Stimulated activated CD8-positive, alpha-beta memory T cell treated with anti-CD3 and anti-CD28 coated beads, Interleukin-4, amount 100 ng/mL, for 24 hours (primary cell): ENCODE data around the gene FRMPD4.

Experiments used
- DNase-seq: peaks from one replicate; pipeline ENCODE4 v3.0.0-alpha.2; 2020; ENCODE audit warnings: low read depth

The FRMPD4 gene

GRCh38 chrX:12367254-12367653 is 229.0 kb downstream of the FRMPD4 start:
- no peak for DNase-seq

DNA sequence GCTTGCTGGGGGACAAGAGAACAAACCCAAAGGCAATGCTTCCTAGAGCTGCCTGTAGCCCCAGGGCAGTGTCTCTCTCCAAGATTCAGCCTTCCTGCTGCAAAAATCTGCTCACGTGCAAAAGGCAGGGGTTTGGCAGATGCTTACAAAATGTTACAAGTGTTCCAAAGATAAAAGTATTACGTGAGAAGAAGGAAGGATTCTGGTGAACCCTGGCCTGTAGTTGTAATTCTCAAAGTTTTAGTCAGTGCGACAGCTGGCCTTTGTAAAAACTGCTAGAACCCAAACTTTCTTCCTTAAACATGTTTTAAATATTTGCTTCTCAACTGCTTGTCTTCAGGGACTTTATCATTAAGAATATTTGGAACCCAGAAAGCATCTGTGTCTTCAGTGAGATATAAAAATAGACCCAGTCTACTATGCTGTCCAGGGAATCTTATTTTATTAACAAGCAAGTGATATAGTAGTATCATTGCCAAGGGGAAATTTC is 232.3 kb downstream of the FRMPD4 start:
- no peak for DNase-seq

DNA sequence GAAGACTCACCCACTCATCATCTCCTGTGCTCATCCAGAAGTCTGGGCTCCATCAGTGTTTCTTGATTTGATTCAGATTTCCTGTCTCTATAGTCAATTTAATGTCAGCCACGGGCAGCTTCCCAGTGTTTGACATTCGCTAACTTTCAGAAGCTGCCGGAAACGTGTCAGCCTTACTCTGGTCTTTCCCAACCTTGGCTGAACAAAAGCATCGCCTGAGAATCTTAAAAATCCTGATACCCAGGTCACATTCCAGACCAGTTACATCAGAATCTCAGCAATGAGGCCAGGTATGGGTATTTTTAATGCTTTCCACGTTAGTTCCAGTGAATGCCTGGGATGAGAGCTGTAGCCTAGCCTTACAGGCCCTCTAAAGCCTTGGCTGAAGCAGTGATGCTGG is 233.8 kb downstream of the FRMPD4 start:
- no peak for DNase-seq

DNA sequence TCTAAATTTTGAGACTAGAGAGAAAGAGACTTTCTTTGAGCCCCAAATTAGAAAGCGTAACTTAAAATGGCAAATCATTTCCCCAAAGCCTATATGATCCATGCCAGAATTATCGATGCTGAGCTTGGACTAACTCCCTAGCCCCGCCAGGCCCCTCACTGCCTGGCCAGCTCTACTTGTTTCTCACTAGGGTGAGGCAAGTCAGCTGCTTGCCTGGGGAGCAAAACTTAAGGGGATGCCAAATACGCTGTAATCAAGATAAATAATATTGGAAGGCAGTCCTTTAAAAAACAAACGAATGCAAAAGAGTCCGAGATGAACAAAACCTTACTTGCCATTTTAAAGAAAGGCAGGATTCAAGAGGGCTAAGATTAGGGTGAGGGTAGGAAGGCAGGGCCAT is 236.0 kb downstream of the FRMPD4 start:
- DNase-seq = no peak

DNA sequence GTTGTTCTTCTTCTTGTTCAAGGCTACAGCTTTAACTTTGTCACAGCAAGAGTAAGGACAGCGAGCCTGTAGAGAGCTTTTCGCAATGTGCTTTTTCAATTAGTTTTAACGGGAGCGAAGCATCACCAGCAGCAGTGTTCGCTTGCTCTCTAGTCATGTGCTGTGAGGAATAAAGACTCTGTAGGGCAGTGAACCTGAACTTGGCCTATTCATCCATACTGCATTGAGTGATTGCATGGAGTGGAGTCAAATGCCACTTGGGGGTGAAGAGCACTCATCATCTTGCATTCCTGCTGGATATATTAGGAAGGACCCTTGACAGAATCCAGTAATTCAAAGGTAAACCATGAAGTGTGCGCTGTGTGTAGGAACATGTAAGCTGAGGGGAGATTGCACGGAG is 240.0 kb downstream of the FRMPD4 start:
- no peak for DNase-seq

GRCh38 chrX:12378706-12379105 is 240.4 kb downstream of the FRMPD4 start:
- no peak for DNase-seq

DNA sequence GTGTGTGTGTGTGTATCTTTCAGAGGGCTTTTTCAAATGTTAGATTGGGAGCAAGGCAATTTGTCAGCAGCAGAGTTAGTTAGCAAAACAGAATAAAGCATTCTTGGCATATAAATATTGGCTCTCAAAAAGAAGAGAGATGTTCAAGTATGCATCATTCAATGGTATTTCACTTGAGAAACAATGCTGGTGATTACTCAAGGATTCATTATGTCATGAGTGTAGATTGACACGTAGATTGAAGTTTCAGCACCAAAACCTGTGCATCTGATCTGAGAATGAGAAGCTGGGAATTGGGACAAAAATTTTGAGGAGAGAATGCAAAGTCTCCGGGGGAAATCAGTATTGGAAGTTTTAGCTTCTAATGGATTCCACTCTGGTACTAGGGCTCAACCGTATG is 241.4 kb downstream of the FRMPD4 start:
- no peak for DNase-seq

DNA sequence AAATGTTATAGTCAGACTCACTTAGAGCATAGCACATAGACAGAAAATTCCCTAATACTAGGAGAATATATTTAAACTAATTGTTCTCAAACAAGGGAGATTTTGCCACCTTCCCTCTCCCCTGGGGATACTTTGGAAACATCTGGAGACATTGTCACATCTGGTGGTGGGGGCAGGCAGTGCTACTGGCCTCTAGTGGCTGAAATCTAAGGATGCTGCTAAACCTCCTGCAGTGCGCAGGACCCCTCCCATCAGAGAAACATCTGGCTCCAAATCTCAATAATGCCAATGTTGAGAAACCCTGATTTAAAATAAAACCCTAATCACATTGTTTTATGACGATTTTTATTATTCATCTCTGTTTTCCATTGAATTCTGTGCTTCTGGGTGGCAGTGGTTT is 244.9 kb downstream of the FRMPD4 start:
- no peak for DNase-seq

- no peak for DNase-seq
These were observed 252.0 kb downstream of the FRMPD4 start for GRCh38 chrX:12390301-12390700.

DNA sequence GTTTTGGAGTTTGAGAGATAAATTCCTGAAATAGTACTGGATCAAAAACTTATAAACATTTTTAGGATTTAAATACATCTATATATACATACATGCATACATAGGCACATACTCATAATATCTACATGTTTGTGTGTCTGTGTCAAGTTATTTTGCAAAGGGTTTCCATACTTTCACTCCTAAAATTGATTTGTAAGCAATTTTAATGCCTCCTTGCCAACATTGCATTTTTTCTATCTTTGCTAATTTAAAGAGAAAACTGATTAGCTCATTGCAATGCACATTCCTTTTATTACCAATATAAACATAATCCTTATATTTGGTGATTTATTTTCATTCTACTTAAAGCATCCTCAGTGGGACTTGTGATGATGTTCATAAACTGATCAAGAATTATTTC is 258.3 kb downstream of the FRMPD4 start:
- no peak for DNase-seq

DNA sequence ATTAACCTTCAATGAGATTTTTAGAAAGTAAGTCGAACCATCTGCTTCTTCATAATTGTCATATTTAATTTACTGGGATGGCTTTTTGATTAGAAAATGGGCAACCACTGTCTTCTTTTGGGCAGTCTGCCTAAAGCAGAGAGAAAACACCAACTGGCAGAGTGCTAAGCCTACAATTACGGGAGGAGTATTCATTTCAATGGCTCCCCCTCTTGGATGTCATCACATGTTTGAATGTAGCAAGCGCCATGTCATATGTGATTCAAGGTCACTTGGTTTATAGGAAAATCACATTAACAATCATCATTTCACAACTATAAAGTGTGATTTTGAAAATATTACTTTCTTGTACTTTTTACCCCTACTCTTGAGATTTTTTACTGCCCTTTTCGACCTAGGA is 261.9 kb downstream of the FRMPD4 start:
- DNase-seq = no peak

GRCh38 chrX:12401252-12401651 is 263.0 kb downstream of the FRMPD4 start:
- no peak for DNase-seq

DNA sequence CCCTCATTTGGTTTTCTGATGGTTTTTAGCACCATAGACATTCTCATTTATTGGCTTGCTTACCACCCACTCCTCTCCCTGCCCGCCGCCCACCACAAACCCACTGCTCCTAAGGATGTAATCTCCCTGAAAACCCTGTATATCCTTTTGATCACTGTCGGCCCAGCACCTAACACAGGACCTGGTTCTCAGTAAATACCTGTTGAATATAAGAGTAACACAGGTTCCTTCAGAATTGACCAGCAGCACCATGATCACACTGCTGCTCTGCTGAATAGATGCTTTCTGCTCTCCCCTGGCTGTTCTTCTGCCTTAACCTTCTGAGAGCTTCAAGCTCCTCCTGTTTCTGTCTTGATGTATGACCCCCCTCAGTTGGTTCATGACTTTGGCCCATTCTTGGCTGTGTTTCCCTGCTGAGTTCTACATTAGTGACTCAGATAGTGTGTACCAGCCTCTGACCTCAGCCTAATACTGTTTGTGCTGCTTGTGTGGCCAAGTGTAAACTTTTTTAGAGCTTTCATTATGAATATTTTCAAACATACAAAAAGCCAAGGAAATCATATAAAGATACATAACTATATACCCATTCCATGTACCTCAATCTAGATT is 265.3 kb downstream of the FRMPD4 start:
- no peak for DNase-seq

DNA sequence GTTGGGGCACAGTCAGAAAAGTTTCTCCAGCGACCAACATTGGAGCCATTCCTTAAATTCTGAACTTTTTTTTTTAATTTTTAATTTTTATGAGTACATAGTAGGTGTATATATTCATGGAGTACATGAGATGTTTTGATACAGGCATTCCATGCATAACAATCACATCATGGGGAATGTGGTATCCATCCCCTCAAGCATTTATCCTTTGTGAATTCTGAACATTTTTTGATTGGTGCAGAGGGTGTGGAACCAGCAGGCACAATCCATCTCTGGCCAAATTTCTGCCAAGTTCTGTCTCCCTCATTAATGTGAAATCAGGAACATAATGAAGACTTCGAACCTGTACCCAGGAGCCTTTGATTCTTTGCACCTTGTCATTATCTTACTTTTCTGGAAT is 267.0 kb downstream of the FRMPD4 start:
- DNase-seq = no peak

DNA sequence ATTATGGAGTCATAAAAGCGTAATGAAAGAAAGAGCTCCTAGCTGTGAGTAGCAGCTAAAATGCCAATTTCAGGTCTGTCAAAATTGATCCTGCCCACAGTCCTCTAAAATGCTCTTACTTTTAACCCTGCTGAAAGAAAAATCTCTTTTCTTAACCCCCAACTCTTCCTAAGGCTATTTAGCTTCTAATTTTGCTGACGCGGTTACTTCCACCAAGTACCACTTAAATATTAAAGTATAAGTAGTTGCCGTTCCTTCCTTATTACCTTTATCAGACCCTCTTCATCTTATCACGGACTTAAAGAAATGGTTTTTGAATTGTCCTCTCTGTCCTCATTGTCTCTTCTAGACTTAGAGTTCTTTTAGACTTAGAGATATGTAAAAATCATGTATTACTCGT is 272.2 kb downstream of the FRMPD4 start:
- DNase-seq = no peak

GRCh38 chrX:12411831-12412230 is 273.6 kb downstream of the FRMPD4 start:
- no peak for DNase-seq

DNA sequence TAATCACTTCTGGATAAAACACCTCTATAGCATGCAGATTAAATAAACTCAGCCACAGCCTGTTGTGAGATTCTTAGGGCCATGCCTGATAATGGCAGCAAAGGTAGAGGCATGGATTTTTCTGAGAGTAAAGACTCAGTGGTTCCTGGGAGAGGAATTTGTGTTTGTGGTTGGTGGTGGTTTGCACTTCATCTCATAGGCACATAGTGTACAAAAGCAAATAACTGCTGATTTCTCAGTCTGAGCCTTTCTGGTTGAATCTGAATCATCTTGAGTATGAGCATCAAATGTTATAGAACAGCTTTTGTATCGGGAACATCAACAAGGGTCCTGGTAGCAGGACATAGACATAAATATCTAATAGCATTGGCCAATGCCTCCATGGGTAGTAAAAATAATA is 274.3 kb downstream of the FRMPD4 start:
- no peak for DNase-seq

- DNase-seq = no peak
These were observed 281.3 kb downstream of the FRMPD4 start for GRCh38 chrX:12419591-12419990.

GRCh38 chrX:12421918-12422317 is 283.6 kb downstream of the FRMPD4 start:
- no peak for DNase-seq

- no peak for DNase-seq
These were observed 285.1 kb downstream of the FRMPD4 start for GRCh38 chrX:12423346-12423745.

DNA sequence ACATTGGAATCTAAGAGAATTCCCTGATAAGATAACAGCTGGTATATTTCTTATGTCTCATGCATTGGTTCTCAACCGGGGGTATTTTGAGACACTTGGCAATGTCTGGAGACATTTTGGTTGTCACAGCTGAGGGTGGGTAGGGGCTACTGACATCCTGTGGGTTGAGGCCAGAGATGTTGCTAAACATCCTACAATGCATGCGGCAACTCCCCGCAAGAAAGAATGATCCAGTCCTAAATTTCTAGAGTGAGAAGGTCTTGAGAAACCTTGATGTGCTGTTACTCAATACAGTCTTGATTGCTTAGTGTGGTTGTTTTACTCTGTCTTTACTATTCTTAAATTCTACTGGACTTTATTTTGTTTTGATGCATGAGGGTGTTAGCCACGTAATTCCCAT is 287.2 kb downstream of the FRMPD4 start:
- no peak for DNase-seq

DNA sequence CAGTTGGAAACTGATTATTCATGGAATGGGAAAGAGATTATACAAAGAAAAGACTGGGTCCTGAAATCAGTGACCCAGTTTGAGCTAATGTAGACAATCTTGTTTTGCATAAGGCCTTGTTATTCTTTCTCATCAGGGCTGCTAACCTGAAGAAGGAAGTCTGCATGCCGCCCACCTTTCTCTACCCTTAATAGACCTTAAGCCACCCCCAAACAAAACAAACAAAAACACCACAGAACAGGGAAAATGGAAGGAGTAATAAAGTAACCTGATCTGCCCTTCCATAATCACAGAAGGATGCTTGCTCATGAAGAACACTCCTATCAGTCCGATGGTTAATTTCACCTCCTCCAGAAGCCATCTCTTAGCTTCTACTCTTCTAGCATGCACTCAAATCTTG is 288.1 kb downstream of the FRMPD4 start:
- DNase-seq = no peak

GRCh38 chrX:12434493-12434892 is 296.2 kb downstream of the FRMPD4 start:
- DNase-seq = no peak

GRCh38 chrX:12439416-12439815 is 301.1 kb downstream of the FRMPD4 start:
- DNase-seq = no peak

GRCh38 chrX:12440246-12440645 is 302.0 kb downstream of the FRMPD4 start:
- no peak for DNase-seq
